COLO829 (cell line): ENCODE measurements around the gene EPHX1.
"Not testable (repeated sequence)": the region's sequence is repeated elsewhere in the genome, so short reads cannot be mapped to it uniquely, and the experiment has no call there.

Source experiments
- DNase-seq: peaks from one replicate; pipeline ENCODE4 v3.0.0; 2012; ENCODE audit warnings: low spot score

Gene EPHX1

DNA sequence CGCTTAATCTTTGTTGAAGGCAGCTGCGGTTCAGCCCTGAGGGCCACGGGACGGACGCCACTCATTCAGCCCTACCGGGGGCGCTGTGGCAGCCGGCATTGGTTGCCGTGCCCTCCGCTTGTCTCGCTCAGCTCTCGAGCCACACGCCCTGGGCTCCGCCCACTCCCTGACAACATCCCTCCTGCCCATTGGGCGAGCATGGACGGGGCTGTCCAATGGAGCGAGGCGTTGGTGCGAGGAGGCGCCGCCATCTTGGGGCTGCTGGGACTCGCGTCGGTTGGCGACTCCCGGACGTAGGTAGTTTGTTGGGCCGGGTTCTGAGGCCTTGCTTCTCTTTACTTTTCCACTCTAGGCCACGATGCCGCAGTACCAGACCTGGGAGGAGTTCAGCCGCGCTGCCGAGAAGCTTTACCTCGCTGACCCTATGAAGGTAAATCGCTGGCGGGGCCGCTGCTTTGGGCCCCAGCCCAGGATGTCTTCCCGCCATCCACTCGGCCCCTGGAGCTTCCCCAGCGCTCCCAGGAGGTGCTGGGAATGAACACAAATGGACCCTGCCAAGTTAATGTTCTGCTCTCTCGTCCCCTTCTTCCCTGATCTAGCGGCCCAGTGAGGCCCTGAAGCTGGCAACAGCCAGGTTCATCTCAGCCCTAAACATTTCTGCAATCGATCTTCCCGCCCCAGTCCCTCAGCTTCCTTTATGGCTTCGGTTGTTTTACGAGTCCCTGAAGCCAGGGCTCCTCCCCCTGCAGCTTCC lies 32.2 kb upstream of the EPHX1 start, which contains the start of gene SRP9:
SRP9 (plus strand) TSS at position 244 of the 754 bp plus-strand sequence; CDS start at position 359, 115 bp downstream.
- DNase-seq, result peak; percentile 94

DNA sequence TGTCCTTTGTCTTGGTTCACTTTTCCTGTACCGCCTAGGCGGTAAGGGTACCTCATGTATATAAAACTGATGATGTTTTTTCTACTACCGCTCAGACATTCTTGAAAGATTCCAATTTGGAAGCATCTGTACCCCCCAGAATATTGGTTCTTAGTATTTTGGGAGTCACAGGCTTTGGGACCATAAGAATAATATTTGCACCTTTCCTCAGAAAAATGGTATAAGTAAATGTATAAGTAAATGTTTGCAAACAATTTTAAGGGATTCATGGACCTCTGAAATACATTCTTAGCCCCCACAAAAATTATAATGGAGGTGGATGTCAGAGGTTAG lies 31.6 kb upstream of the EPHX1 start:
- DNase-seq, result no peak

DNA sequence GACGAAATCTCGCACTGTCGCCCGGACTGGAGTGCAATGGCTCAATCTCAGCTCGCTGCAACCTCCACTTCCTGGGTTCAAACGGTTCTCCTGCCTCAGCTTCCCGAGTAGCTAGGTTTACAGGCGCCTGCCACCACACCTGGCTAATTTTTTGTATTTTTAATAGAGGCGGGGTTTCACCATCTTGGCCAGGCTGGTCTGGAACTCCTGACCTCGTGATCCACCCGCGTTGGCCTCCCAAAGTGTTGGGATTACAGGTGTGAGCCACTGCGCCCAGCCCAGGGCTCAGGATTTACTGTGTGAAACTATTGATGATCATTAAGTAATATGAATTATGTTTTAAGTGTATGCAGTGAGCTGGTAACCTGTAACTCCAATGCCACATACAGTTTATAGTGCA lies 30.8 kb upstream of the EPHX1 start:
- not testable (repeated sequence) for DNase-seq

DNA sequence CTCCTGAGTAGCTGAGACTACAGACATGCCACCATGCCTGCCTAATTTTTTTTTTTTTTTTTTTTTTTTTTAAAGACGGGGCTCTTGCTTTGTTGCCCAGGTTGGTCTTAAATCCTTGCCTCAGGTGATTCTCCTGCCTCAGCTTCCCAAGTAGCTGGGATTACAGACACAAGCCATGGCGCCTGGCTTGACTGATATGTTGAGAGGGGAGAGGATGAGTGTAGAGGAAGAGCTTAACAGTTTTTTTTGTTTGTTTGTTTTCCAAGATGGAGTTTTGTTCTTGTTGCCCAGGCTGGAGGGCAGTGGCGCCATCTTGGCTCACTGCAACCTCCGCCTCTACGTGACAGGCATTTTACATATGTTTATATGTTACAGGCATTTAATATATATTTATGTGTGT lies 29.8 kb upstream of the EPHX1 start:
- no peak for DNase-seq

DNA sequence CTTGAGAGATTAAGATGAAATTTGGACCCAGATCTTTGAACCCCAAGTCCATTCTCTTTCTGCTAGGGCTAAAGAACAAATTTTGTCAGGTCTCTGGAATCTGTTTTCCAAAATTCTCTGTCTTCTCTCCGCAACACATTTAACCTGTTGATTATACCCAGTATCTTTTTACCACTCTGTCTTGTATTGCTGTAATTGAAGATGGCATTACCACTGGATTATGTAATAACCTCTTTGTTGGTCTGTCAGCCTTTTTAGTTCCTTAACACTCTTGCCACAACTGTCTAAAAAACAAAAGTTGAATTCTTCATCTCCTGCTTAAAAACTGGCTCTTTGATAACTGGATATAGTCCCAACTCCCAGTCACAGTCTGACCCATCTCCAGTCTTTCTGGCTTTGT lies 29.3 kb upstream of the EPHX1 start:
- DNase-seq, result no peak

GRCh38 chr1:225789142-225789541 lies 20.8 kb upstream of the EPHX1 start:
- not testable (repeated sequence) for DNase-seq

DNA sequence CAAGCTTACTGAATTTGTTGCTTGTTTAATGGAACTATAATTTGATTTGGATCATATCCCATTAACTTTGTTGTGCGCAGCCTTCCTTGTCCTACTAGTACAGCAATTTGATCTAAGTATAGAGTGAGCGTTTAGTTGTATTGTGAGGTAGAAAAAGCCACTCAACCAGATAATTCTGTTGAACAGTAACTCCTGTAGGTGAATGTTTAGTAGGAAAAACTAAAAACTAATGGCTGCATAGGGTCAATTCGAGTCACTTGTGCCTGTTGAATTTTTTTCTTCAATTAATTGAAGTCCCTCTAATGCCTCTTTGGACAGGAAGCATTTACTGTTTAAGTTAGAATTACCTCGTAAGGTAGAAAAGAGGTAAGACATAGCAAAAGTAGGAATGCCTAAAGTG lies 15.0 kb upstream of the EPHX1 start:
- DNase-seq, result no peak

- not testable (repeated sequence) for DNase-seq
Measured at GRCh38 chr1:225796097-225796496, 13.8 kb upstream of the EPHX1 start.

GRCh38 chr1:225801146-225801545 lies 8.8 kb upstream of the EPHX1 start:
- not testable (repeated sequence) for DNase-seq

- DNase-seq, result no peak
Measured at GRCh38 chr1:225806249-225806648, 3.7 kb upstream of the EPHX1 start.

DNA sequence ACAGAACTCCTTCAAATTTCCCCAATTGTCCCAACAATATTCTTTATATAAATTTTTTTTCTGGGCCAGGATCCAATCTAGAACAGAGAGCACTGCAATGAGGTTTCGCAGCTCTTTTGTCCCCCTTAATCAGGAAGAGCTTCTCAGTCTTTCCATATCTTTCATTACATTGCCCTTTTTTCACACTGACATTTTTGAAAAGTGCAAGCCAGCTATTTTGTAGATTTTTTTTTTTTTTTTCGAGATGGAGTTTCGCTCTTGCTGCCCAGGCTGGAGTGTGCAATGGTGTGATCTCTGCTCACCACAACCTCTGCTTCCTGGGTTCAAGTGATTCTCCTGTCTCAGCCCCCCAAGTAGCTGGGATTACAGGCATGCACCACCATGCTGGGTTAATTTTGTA lies 3.2 kb upstream of the EPHX1 start:
- DNase-seq, result not testable (repeated sequence)

GRCh38 chr1:225808136-225808535 lies 1.8 kb upstream of the EPHX1 start:
- no peak for DNase-seq

- DNase-seq, result not testable (repeated sequence)
Measured at GRCh38 chr1:225810579-225811538, 935 bp downstream of the EPHX1 start.

- DNase-seq, result no peak
Measured at GRCh38 chr1:225811622-225812487, 1.9 kb downstream of the EPHX1 start.

GRCh38 chr1:225812488-225813213 lies 2.7 kb downstream of the EPHX1 start:
- DNase-seq, result no peak

DNA sequence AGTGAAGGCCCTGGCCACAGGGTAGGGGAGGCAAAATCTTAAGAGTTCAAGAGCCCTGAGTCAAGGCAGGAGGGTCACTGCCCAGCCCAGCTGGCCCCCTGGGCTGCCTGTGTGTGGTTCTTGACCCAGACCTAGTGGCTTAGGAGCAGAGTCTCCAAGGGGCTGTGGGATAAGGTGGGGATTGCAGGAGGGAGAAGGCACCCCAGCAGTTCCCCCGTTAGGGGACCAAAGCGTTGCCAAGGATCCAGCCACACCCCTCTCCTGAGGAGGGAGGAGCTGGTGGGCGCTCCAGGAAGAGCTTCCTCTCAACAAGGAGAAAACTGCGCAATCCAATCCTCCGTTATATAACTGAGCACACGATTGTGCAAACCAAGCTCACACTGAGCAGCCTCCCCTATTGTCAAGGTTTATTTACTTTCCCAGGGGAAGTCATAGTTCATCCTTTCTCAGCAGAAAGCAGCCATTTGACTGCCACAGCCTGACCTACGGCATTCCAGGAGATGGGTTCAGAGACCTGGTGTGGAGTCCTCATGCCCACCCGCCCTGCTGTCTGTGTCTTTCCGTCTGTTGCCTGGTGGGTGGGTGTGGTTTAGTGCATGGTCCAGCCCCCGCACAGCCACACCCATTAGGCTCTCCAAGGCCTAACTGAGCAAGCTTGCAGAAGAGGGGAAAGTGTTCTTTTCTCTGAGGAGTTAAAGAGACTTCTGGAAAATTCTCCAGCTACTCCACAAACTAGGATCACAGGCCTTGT lies 3.5 kb downstream of the EPHX1 start:
- DNase-seq, result no peak

- DNase-seq, result no peak
Measured at GRCh38 chr1:225814381-225814780, 4.5 kb downstream of the EPHX1 start.

- not testable (repeated sequence) for DNase-seq
Measured at GRCh38 chr1:225815090-225815489, 5.2 kb downstream of the EPHX1 start.

- DNase-seq, result no peak
Measured at GRCh38 chr1:225815526-225816178, 5.7 kb downstream of the EPHX1 start.
